ENCODE results near the gene CSMD2.

DNA sequence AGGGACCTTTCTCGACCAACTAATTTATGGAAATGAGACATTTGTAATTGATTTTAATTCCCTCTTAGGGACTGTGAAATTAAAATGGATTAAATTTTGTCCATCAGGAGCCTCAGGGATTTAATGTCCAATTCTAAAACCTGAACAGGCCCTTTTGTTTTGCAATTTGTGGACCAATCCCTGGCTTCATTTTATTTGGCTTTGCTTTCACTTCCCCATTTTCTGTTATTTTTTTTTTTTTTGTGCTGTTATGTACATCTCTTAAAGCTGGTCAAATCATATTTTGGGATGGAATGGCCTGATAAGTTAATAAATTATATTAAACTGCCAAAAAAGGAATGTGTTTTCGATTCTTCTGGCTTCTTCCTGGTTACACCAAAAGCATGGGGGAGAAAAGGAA, 663.7 kb downstream of the CSMD2 start:
- TF ChIP-seq, protein P1, sequence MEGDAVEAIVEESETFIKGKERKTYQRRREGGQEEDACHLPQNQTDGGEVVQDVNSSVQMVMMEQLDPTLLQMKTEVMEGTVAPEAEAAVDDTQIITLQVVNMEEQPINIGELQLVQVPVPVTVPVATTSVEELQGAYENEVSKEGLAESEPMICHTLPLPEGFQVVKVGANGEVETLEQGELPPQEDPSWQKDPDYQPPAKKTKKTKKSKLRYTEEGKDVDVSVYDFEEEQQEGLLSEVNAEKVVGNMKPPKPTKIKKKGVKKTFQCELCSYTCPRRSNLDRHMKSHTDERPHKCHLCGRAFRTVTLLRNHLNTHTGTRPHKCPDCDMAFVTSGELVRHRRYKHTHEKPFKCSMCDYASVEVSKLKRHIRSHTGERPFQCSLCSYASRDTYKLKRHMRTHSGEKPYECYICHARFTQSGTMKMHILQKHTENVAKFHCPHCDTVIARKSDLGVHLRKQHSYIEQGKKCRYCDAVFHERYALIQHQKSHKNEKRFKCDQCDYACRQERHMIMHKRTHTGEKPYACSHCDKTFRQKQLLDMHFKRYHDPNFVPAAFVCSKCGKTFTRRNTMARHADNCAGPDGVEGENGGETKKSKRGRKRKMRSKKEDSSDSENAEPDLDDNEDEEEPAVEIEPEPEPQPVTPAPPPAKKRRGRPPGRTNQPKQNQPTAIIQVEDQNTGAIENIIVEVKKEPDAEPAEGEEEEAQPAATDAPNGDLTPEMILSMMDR (IDR thresholded peaks at IDR 0.05), result no peak
- TF ChIP-seq POLR2A (IDR thresholded peaks at IDR 0.05), result no peak
- TF ChIP-seq POLR2AphosphoS5 (IDR thresholded peaks at IDR 0.05), result no peak
- TF ChIP-seq EP300 (IDR thresholded peaks at IDR 0.05), result no peak

Data from upper lobe of left lung (tissue), 4 donors.